ENCODE data around the gene CIRBP. TPM values are rescaled to one million over a fixed set of nuclear protein-coding genes. Genes with fewer than 3 reads are reported as not detected.

CIRBP gene
- total and polyA plus RNA-seq, 2 of the 13 experiments (the other 11 are each of a cell fraction or from before 2014, with no cell fraction given) = 133 to 140 TPM

GRCh38 chr19:1274852-1275259 is 5.7 kb downstream of the CIRBP start (continued):
- TF ChIP-seq ZNF772 (CRISPR knock-in tag; IDR thresholded peaks at IDR 0.05) (0 out of 2 replicates have a peak, but pooled peaks have one; percentile 75), ZC3H13 (CRISPR knock-in tag; IDR thresholded peaks at IDR 0.05) (no peak), ZNF350 (CRISPR knock-in tag; IDR thresholded peaks at IDR 0.05; ENCODE audit: borderline replicate concordance, low read depth) (no peak), FOXK1 (CRISPR knock-in tag; IDR thresholded peaks at IDR 0.05; ENCODE audit: borderline replicate concordance, low read depth) (no peak), MED8 (CRISPR knock-in tag; IDR thresholded peaks at IDR 0.05; ENCODE audit: insufficient replicate concordance) (no peak), NFYB (CRISPR knock-in tag; IDR thresholded peaks at IDR 0.05) (no peak), NFE2 (CRISPR knock-in tag; IDR thresholded peaks at IDR 0.05) (no peak), SRSF1 (optimal IDR thresholded peaks at IDR 0.05; ENCODE audit: low read depth, low read length) (peak; percentile 31), GPBP1L1 (CRISPR knock-in tag; IDR thresholded peaks at IDR 0.05) (no peak), ZNF609 (CRISPR knock-in tag; IDR thresholded peaks at IDR 0.05; ENCODE audit: borderline replicate concordance) (0 out of 2 replicates have a peak, but pooled peaks have one; percentile 31), ZNF430 (CRISPR knock-in tag; IDR thresholded peaks at IDR 0.05) (peak; percentile 37; the same call in 1 of the 2 replicates), EZH2 (conservative IDR thresholded peaks at IDR 0.05; ENCODE audit: low read depth, low read length) (no peak), CAMTA2 (CRISPR knock-in tag; IDR thresholded peaks at IDR 0.05; ENCODE audit: borderline replicate concordance) (no peak), FOXK2 (IDR thresholded peaks at IDR 0.05) (no peak), PPARG (CRISPR knock-in tag; conservative IDR thresholded peaks at IDR 0.05) (no peak), ZC3H4 (CRISPR knock-in tag; IDR thresholded peaks at IDR 0.05; ENCODE audit: borderline replicate concordance) (no peak), ZNF33A (CRISPR knock-in tag; IDR thresholded peaks at IDR 0.05; ENCODE audit: borderline replicate concordance) (no peak), KDM5B (CRISPR knock-in tag; IDR thresholded peaks at IDR 0.05; ENCODE audit: borderline replicate concordance) (no peak)
- TF ChIP-seq, protein P1, sequence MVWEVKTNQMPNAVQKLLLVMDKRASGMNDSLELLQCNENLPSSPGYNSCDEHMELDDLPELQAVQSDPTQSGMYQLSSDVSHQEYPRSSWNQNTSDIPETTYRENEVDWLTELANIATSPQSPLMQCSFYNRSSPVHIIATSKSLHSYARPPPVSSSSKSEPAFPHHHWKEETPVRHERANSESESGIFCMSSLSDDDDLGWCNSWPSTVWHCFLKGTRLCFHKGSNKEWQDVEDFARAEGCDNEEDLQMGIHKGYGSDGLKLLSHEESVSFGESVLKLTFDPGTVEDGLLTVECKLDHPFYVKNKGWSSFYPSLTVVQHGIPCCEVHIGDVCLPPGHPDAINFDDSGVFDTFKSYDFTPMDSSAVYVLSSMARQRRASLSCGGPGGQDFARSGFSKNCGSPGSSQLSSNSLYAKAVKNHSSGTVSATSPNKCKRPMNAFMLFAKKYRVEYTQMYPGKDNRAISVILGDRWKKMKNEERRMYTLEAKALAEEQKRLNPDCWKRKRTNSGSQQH (CRISPR knock-in tag; IDR thresholded peaks at IDR 0.05; ENCODE audit: low read depth) = no peak
- TF ChIP-seq, protein P2, sequence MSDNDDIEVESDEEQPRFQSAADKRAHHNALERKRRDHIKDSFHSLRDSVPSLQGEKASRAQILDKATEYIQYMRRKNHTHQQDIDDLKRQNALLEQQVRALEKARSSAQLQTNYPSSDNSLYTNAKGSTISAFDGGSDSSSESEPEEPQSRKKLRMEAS (IDR thresholded peaks at IDR 0.05) = no peak
- TF ChIP-seq, protein P3, sequence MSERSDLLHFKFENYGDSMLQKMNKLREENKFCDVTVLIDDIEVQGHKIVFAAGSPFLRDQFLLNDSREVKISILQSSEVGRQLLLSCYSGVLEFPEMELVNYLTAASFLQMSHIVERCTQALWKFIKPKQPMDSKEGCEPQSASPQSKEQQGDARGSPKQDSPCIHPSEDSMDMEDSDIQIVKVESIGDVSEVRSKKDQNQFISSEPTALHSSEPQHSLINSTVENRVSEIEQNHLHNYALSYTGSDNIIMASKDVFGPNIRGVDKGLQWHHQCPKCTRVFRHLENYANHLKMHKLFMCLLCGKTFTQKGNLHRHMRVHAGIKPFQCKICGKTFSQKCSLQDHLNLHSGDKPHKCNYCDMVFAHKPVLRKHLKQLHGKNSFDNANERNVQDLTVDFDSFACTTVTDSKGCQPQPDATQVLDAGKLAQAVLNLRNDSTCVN (CRISPR knock-in tag; IDR thresholded peaks at IDR 0.05; ENCODE audit: borderline replicate concordance) = no peak
- TF ChIP-seq, protein P4, sequence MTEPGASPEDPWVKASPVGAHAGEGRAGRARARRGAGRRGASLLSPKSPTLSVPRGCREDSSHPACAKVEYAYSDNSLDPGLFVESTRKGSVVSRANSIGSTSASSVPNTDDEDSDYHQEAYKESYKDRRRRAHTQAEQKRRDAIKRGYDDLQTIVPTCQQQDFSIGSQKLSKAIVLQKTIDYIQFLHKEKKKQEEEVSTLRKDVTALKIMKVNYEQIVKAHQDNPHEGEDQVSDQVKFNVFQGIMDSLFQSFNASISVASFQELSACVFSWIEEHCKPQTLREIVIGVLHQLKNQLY (CRISPR knock-in tag; IDR thresholded peaks at IDR 0.05) = no peak

All from HepG2 (cell line).